ENCODE results near the gene RAB3IP.

The RAB3IP gene

GRCh38 chr12:69738351-69739286 lies at the start of gene RAB3IP:
RAB3IP (plus strand) TSS chr12:69738860; CDS start chr12:69755409, 16,549 bp downstream.
- Mint-ChIP-seq H3K4me3 (peak within 1 kb of the TSS; percentile 83 to 93), H3K9me3 (no peaks in the 10 kb centered on the region), H3K4me1 (peaks cover 19% of the 10 kb centered on the region), H3K27me3 (peaks cover 25% of the 10 kb centered on the region), H3K27ac (peak within 1 kb of the TSS; percentile 78 to 96)
- ATAC-seq, result peak; percentile 89
- peak; percentile 90 to 93 for DNase-seq

- H3K27ac Mint-ChIP-seq, result peak overlapping the region in 1 of 2 donors; percentile 90
- no peak for ATAC-seq
- H3K4me1 Mint-ChIP-seq, result peaks cover 9% of the 10 kb centered on the region
Measured at GRCh38 chr12:69689638-69690037, 49.0 kb upstream of the RAB3IP start.

GRCh38 chr12:69694123-69694522 lies 44.5 kb upstream of the RAB3IP start:
- Mint-ChIP-seq H3K4me3 (no peak overlapping the region), H3K9me3 (no peaks in the 10 kb centered on the region), H3K4me1 (peaks cover 4% of the 10 kb centered on the region), H3K27me3 (peaks cover 16% of the 10 kb centered on the region), H3K27ac (no peak overlapping the region)
- DNase-seq (no peak), ATAC-seq (no peak)

More at GRCh38 chr12:69689638-69690037, 49.0 kb upstream of the RAB3IP start:
- peaks cover 16% of the 10 kb centered on the region for H3K27me3 Mint-ChIP-seq
- no peak for DNase-seq
- no peaks in the 10 kb centered on the region for H3K9me3 Mint-ChIP-seq
- no peak overlapping the region for H3K4me3 Mint-ChIP-seq

- DNase-seq (no peak), ATAC-seq (no peak)
- Mint-ChIP-seq H3K4me1 (no peaks in the 10 kb centered on the region), H3K27me3 (peaks cover 14% of the 10 kb centered on the region), H3K27ac (no peak overlapping the region), H3K9me3 (no peaks in the 10 kb centered on the region), H3K4me3 (no peak overlapping the region)
Measured at GRCh38 chr12:69698054-69698453, 40.6 kb upstream of the RAB3IP start.

- Mint-ChIP-seq H3K27me3 (peaks cover 16% of the 10 kb centered on the region), H3K9me3 (no peaks in the 10 kb centered on the region), H3K4me1 (no peaks in the 10 kb centered on the region), H3K27ac (no peak within 1 kb of the TSS), H3K4me3 (no peak within 1 kb of the TSS)
- no peak for DNase-seq
- ATAC-seq, result no peak
Measured at GRCh38 chr12:69698769-69699540, 39.7 kb upstream of the RAB3IP start, which contains the start of gene BEST3. BEST3 (minus strand) TSS chr12:69699303; CDS start chr12:69697798, 1,505 bp downstream.

- H3K27ac Mint-ChIP-seq, result no peak overlapping the region
- ATAC-seq, result no peak
- no peaks in the 10 kb centered on the region for H3K4me1 Mint-ChIP-seq
- H3K4me3 Mint-ChIP-seq, result no peak overlapping the region
- H3K9me3 Mint-ChIP-seq, result no peaks in the 10 kb centered on the region
- no peak for DNase-seq
- peaks cover 22% of the 10 kb centered on the region for H3K27me3 Mint-ChIP-seq
Measured at GRCh38 chr12:69701826-69702225, 36.8 kb upstream of the RAB3IP start.

- H3K9me3 Mint-ChIP-seq, result no peaks in the 10 kb centered on the region
- H3K4me3 Mint-ChIP-seq, result no peak overlapping the region
- no peak overlapping the region for H3K27ac Mint-ChIP-seq
- no peaks in the 10 kb centered on the region for H3K4me1 Mint-ChIP-seq
- H3K27me3 Mint-ChIP-seq, result peaks cover 29% of the 10 kb centered on the region
- DNase-seq (no peak), ATAC-seq (no peak)
Measured at GRCh38 chr12:69703146-69703642, 35.5 kb upstream of the RAB3IP start.

- no peak overlapping the region for H3K4me3 Mint-ChIP-seq
- DNase-seq (no peak), ATAC-seq (no peak)
- no peaks in the 10 kb centered on the region for H3K4me1 Mint-ChIP-seq
- H3K27ac Mint-ChIP-seq, result no peak overlapping the region
- no peaks in the 10 kb centered on the region for H3K9me3 Mint-ChIP-seq
- H3K27me3 Mint-ChIP-seq, result peaks cover 29% of the 10 kb centered on the region
Measured at GRCh38 chr12:69704357-69704756, 34.3 kb upstream of the RAB3IP start.

GRCh38 chr12:69708649-69709048 lies 30.0 kb upstream of the RAB3IP start:
- ATAC-seq (no peak), DNase-seq (no peak)
- Mint-ChIP-seq H3K9me3 (no peaks in the 10 kb centered on the region), H3K27ac (no peak overlapping the region), H3K27me3 (peaks cover 21% of the 10 kb centered on the region), H3K4me1 (no peaks in the 10 kb centered on the region), H3K4me3 (no peak overlapping the region)

GRCh38 chr12:69712826-69713225 lies 25.8 kb upstream of the RAB3IP start:
- ATAC-seq (no peak), DNase-seq (no peak)
- H3K4me1 Mint-ChIP-seq, result no peaks in the 10 kb centered on the region
- no peaks in the 10 kb centered on the region for H3K9me3 Mint-ChIP-seq
- H3K27me3 Mint-ChIP-seq, result no peaks in the 10 kb centered on the region
- no peak overlapping the region for H3K4me3 Mint-ChIP-seq
- H3K27ac Mint-ChIP-seq, result no peak overlapping the region

- no peak for ATAC-seq
- Mint-ChIP-seq H3K27ac (no peak overlapping the region), H3K9me3 (no peaks in the 10 kb centered on the region)
Measured at GRCh38 chr12:69714542-69714941, 24.1 kb upstream of the RAB3IP start.

GRCh38 chr12:69719336-69720316 lies 19.0 kb upstream of the RAB3IP start:
- H3K27ac Mint-ChIP-seq, result no peak overlapping the region
- H3K27me3 Mint-ChIP-seq, result peaks cover 11% of the 10 kb centered on the region
- no peak overlapping the region for H3K4me3 Mint-ChIP-seq
- peaks cover 0 to under 1% of the 10 kb centered on the region in 2 donors for H3K9me3 Mint-ChIP-seq
- ATAC-seq, result no peak
- H3K4me1 Mint-ChIP-seq, result no peaks in the 10 kb centered on the region
- no peak for DNase-seq

More at GRCh38 chr12:69714542-69714941, 24.1 kb upstream of the RAB3IP start:
- H3K4me1 Mint-ChIP-seq, result no peaks in the 10 kb centered on the region
- DNase-seq, result no peak
- H3K27me3 Mint-ChIP-seq, result no peaks in the 10 kb centered on the region
- H3K4me3 Mint-ChIP-seq, result no peak overlapping the region

- H3K9me3 Mint-ChIP-seq, result peaks cover 0 to 5% of the 10 kb centered on the region in 2 donors
- ATAC-seq, result no peak
Measured at GRCh38 chr12:69720750-69721149, 17.9 kb upstream of the RAB3IP start.

GRCh38 chr12:69726922-69727321 lies 11.7 kb upstream of the RAB3IP start:
- Mint-ChIP-seq H3K9me3 (peaks cover 0 to 5% of the 10 kb centered on the region in 2 donors), H3K4me3 (no peak overlapping the region), H3K27me3 (peaks cover 11% of the 10 kb centered on the region), H3K4me1 (no peaks in the 10 kb centered on the region), H3K27ac (no peak overlapping the region)
- DNase-seq, result no peak
- no peak for ATAC-seq

More at GRCh38 chr12:69720750-69721149, 17.9 kb upstream of the RAB3IP start:
- H3K27ac Mint-ChIP-seq, result no peak overlapping the region
- peaks cover 11% of the 10 kb centered on the region for H3K27me3 Mint-ChIP-seq
- H3K4me3 Mint-ChIP-seq, result no peak overlapping the region
- H3K4me1 Mint-ChIP-seq, result no peaks in the 10 kb centered on the region
- no peak for DNase-seq

GRCh38 chr12:69732088-69732487 lies 6.6 kb upstream of the RAB3IP start:
- Mint-ChIP-seq H3K4me1 (no peaks in the 10 kb centered on the region), H3K9me3 (no peaks in the 10 kb centered on the region), H3K4me3 (no peak overlapping the region), H3K27ac (no peak overlapping the region), H3K27me3 (peaks cover 29% of the 10 kb centered on the region)
- DNase-seq (no peak), ATAC-seq (no peak)

Data from stimulated activated naive CD8-positive, alpha-beta T cell treated with anti-CD3 and anti-CD28 coated beads, Interleukin-15, amount 100 ng/mL, for 72 hours (primary cell).